Esophagus muscularis mucosa (tissue), 4 donors: ENCODE measurements around the gene UCP2. TPM values are rescaled to one million over a fixed set of nuclear protein-coding genes. Genes with fewer than 3 reads are reported as not detected.

Source experiments
- DNase-seq: peaks from one replicate; pipeline ENCODE4 v3.0.0-alpha.2; 2017; ENCODE audit errors: extremely low spot score
- H3K27ac ChIP-seq, 4 donors: fragments of 200-600 bp; sonication (generic); replicated peaks in 1 of 4; 1 replicate in 3 of 4; 2 replicates in 1 of 4; pipeline ENCODE4 v1.5.1; 2016 to 2019; ENCODE audit warnings: mild to moderate bottlenecking in 1 of 4
- H3K27me3 ChIP-seq, 4 donors: fragments of 200-600 bp; sonication (generic); one replicate each; pipeline versions ENCODE4 v1.5.1 to v1.6.0; 2016 to 2019
- H3K36me3 ChIP-seq, 4 donors: fragments of 200-600 bp; sonication (generic); one replicate each; pipeline ENCODE4 v1.5.1; 2016 to 2019
- H3K4me1 ChIP-seq, 4 donors: fragments of 200-600 bp; sonication (generic); one replicate each; pipeline ENCODE4 v1.5.1; 2016 to 2019
- H3K4me3 ChIP-seq, 4 donors: fragments of 200-600 bp; sonication (generic); 1 replicate in 2 of 4; 2 replicates in 2 of 4; pipeline ENCODE4 v1.5.1; 2016 to 2019; ENCODE audit warnings: mild to moderate bottlenecking in 4 of 4, moderate library complexity in 1 of 4
- H3K9me3 ChIP-seq, 4 donors: fragments of 200-600 bp; sonication (generic); 1 replicate in 3 of 4; 2 replicates in 1 of 4; pipeline ENCODE4 v1.5.1; 2016 to 2019
- CTCF ChIP-seq, 3 experiments: fragments of 200-600 bp in 2 of 3; fragments of 450-650 bp in 1 of 3; sonication (generic) in 2 of 3; IDR thresholded peaks; one replicate each; pipeline ENCODE4 v1.5.1; 2017 to 2019; ENCODE audit warnings: antibody characterized with exemption in 3 of 3, mild to moderate bottlenecking in 2 of 3, moderate library complexity in 1 of 3
- EP300 ChIP-seq: sonication (generic); formaldehyde crosslinking; IDR thresholded peaks from one replicate; pipeline ENCODE4 v1.6.1; 2017; ENCODE audit warnings: antibody characterized with exemption
- POLR2A ChIP-seq: fragments of 450-650 bp; IDR thresholded peaks from one replicate; pipeline ENCODE4 v1.6.1; 2017; ENCODE audit warnings: antibody characterized with exemption, moderate library complexity, mild to moderate bottlenecking, low read depth
- POLR2AphosphoS5 ChIP-seq, 2 donors: sonication (generic); formaldehyde crosslinking; IDR thresholded peaks; one replicate each; pipeline ENCODE4 v1.6.1; 2017; ENCODE audit warnings: antibody characterized with exemption in 2 of 2
- WGBS: methylation state at CpG from one replicate; pipeline ENCODE4 v1.1.5; 2018; 5-methylcytosine and 5-hydroxymethylcytosine counted together
- intact Hi-C: fragments of 100-400 bp; cut with DNase I; formaldehyde crosslinking; loops from one replicate; pipeline ENCODE4 v1.15.1; 2023
- total RNA-seq, 4 donors: library from RNA; depleted of rRNA; stranded (reverse); fragments of >200 nt; gene quantifications; one replicate each; pipeline versions ENCODE4 v1.1.0 to v1.2.1, GENCODE V29; 2016

UCP2 gene
- total RNA-seq, 4 donors from 2014 or later, result 22.4 to 43.6 (median 30.9) TPM

GRCh38 chr11:73958521-73959141 is 24.0 kb downstream of the UCP2 start:
- no peak for TF ChIP-seq POLR2AphosphoS5 (IDR thresholded peaks at IDR 0.05)
- TF ChIP-seq POLR2A, result no peak
- TF ChIP-seq CTCF (IDR thresholded peaks at IDR 0.05), result no peak
- no peak for TF ChIP-seq EP300
- 86% methylated on average over 18 of the region's 18 CpGs for WGBS
- Histone ChIP-seq H3K4me1 (no peaks in the 10 kb centered on the region), H3K27ac (no peak overlapping the region), H3K27me3 (peaks cover 0 to 18% (median 0%) of the 10 kb centered on the region in 4 donors), H3K36me3 (no peaks in the 10 kb centered on the region), H3K9me3 (no peaks in the 10 kb centered on the region), H3K4me3 (no peak overlapping the region)
- DNase-seq, result no peak
- intact Hi-C loops, result no loop called here

GRCh38 chr11:73957654-73958361 is 24.8 kb downstream of the UCP2 start:
- TF ChIP-seq CTCF (IDR thresholded peaks at IDR 0.05), result no peak
- TF ChIP-seq POLR2A, result no peak
- no peak for TF ChIP-seq POLR2AphosphoS5 (IDR thresholded peaks at IDR 0.05)
- no peak for TF ChIP-seq EP300
- WGBS, result 82% methylated on average over 20 of the region's 25 CpGs

GRCh38 chr11:73956876-73957653 is 25.6 kb downstream of the UCP2 start:
- WGBS, result 69% methylated on average over 26 of the region's 29 CpGs
- DNase-seq, result no peak
- Histone ChIP-seq H3K36me3 (no peaks in the 10 kb centered on the region), H3K27ac (no peak overlapping the region), H3K27me3 (peaks cover 0 to 18% (median 0%) of the 10 kb centered on the region in 4 donors), H3K4me3 (no peak overlapping the region), H3K9me3 (no peaks in the 10 kb centered on the region), H3K4me1 (no peaks in the 10 kb centered on the region)
- intact Hi-C loops, result no loop called here
- no peak for TF ChIP-seq CTCF (IDR thresholded peaks at IDR 0.05)
- no peak for TF ChIP-seq EP300

More at GRCh38 chr11:73957654-73958361, 24.8 kb downstream of the UCP2 start:
- Histone ChIP-seq H3K9me3 (no peaks in the 10 kb centered on the region), H3K4me1 (no peaks in the 10 kb centered on the region), H3K36me3 (no peaks in the 10 kb centered on the region), H3K4me3 (no peak overlapping the region), H3K27ac (no peak overlapping the region), H3K27me3 (peaks cover 0 to 18% (median 0%) of the 10 kb centered on the region in 4 donors)
- no peak for DNase-seq
- intact Hi-C loops, result no loop called here

GRCh38 chr11:73951797-73952196 is 30.8 kb downstream of the UCP2 start:
- Histone ChIP-seq H3K27ac (no peak overlapping the region), H3K4me3 (no peak overlapping the region), H3K4me1 (no peaks in the 10 kb centered on the region), H3K9me3 (no peaks in the 10 kb centered on the region), H3K27me3 (peaks cover 0 to 6% (median 0%) of the 10 kb centered on the region in 4 donors), H3K36me3 (no peaks in the 10 kb centered on the region)
- 93% methylated on average over 7 of the region's 7 CpGs for WGBS
- intact Hi-C loops, result no loop called here
- DNase-seq, result no peak
- TF ChIP-seq POLR2AphosphoS5 (IDR thresholded peaks at IDR 0.05), result no peak
- TF ChIP-seq CTCF (IDR thresholded peaks at IDR 0.05), result no peak
- TF ChIP-seq EP300, result no peak
- no peak for TF ChIP-seq POLR2A
